Globus pallidus (tissue), 1 donor: ENCODE measurements around the gene TARS3.
A peak's percentile ranks its signal among the peaks of the same experiment; 100 is the strongest.

Experiments used
- DNase-seq: peaks from one replicate; pipeline ENCODE4 v3.0.0-alpha.2; 2015; ENCODE audit warnings: low spot score

Gene TARS3

GRCh38 chr15:101621961-101622360 is 102.3 kb downstream of the TARS3 start:
- no peak for DNase-seq

- no peak for DNase-seq
Observed at GRCh38 chr15:101620671-101621070, 103.6 kb downstream of the TARS3 start.

DNA sequence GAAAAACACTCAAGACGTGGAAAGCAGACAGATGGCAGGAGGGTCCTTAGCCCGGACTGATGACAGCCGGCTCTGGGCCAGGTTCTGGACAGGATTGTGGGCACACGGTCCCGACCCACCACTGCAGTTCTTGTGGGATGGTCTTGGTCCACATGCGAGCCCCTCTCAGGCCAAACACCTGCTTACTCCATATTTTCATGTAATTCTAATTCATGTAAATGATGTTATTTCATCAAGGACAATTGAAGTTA is 104.7 kb downstream of the TARS3 start:
- no peak for DNase-seq

DNA sequence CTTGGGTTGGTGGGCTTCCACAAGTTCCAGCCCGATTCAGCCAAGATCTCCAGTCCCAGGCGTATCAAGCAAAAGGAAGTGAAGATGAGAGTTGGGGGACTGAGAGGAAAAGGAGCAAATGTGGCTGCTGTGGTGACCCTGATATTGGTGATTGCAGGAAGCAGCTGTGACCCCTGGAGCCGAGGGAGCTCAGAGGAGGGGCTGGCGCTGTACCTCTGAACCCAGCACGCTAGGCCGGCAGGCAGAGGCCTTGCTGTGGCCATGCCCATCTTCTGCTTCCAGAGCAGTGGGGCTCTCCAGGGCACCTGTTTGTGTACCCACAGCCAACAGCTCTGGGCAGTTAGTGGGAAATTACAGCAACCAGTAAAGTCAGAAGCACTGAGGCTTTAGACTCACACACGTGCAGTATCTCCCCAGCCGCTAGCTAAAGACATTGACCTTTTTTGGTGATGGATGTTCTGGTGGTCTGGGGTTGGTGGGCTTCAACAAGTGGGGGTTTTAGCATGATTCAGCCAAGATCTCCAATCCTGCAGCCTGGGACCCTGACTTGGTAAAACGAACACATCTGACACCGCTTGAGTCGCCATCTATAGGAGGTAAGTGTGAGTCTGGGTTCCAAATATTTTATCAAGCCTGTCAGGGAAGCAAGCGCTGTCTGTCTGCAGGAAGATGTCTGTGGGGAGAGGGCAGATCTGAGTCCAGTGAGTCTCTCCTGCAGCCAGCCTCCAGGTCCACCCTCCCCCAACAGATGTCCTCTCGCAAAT is 105.2 kb downstream of the TARS3 start:
- DNase-seq: no peak

GRCh38 chr15:101618076-101618475 is 106.2 kb downstream of the TARS3 start:
- no peak for DNase-seq

DNA sequence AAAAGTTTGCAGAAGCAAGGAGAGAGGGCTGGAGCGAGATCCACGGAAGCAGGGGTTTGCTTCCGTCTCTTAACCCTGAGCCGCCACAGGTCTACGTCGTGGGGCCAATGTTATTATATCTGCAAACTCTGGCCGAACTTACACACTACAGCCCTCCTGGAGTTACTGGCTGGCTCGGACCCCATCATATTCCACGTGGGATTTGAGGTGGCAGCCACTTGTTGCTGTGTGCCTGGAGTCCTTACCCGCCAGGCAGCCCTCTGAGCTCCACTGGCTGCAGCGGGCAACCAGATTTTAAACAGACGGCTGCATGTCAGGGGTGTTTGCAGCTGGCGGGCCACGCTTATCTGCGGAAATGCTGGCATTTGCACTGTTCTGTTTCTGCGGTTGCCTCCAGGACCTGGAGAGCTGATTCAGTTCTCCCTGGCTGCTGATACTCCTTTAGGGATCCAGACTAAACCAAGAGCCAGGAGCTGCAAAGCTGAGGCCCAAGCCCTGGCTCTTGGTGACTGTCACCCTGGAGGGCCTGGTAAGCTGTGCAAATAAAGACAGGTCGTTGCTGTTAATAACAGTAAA is 106.8 kb downstream of the TARS3 start:
- DNase-seq: no peak

GRCh38 chr15:101615986-101616848 is 108.1 kb downstream of the TARS3 start:
- peak; percentile 24 for DNase-seq

DNA sequence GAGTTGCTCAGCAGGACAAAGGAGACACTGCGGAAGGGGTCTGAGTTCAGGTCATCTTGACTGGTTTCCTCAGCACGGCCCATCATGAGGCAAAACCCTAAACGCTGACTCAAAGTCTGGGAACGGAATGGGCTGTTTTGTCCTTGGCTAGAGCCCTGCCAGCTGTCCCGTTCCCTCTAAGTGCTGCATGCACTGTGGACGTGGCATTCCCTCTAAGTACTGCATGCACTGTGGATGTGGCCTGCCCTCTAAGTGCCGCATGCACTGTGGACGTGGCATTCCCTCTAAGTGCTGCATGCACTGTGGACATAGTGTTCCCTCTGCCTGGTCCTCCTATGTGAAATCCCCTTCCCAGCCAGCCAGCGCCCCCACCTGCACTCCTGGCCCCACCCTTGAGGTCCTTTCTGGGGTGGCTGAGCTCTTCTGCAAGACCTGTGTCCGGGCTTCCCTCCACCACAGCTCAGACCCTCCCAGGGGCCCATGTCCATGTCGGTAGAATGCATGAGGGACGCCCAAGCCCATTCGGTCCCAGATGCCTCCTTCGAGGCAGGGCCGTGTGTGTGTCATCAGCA is 108.8 kb downstream of the TARS3 start:
- no peak for DNase-seq

GRCh38 chr15:101614761-101615160 is 109.5 kb downstream of the TARS3 start:
- no peak for DNase-seq

DNA sequence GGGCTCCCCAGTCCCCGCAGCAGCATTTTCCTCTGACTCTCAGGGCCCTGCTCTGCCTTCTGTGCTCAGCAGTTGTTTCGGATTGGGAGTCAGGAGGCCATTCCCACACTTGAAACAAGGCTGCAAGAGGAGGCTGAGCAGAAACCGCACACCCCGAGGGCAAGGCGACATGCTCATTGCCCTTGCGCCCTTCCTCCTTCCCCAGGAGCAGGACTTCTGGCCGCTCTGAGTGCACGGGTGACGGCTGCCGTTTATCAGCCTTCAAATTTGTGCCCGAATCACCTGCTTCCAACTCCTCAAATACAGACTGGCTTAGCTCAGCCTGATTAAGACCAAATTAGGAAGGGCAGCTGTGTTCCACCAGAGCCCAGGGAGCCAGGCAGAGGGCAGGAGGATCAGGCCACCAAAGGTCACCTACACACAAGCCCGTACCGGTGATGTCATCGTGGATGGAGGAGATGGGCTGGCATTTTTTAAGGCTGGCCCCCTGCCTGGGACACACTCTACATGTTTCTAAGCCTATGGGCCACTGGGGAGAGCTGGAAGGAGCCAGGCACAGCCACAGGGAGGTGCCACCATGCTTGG is 110.2 kb downstream of the TARS3 start:
- no peak for DNase-seq

GRCh38 chr15:101613130-101614000 is 110.9 kb downstream of the TARS3 start:
- peak; percentile 24 for DNase-seq

DNA sequence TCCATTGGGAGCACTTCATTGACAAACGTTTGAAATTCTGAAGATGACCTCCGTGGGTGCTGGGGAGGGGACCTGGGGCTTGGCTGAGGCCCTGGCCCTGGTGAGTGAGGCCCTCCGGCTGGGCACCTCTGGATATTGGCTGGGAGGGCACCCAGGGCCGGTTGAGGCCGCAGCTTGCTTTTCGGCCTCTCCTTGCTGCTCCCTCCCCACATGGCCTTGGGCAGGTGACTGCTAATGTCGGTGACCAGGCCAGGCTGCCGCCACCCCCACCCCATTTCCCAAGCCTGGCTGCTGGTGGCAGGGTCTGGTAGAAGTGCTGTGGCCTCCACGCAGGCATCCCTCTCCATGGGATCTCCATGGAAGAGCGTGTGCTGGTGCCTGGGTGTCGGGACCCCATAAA is 111.6 kb downstream of the TARS3 start:
- DNase-seq: no peak

DNA sequence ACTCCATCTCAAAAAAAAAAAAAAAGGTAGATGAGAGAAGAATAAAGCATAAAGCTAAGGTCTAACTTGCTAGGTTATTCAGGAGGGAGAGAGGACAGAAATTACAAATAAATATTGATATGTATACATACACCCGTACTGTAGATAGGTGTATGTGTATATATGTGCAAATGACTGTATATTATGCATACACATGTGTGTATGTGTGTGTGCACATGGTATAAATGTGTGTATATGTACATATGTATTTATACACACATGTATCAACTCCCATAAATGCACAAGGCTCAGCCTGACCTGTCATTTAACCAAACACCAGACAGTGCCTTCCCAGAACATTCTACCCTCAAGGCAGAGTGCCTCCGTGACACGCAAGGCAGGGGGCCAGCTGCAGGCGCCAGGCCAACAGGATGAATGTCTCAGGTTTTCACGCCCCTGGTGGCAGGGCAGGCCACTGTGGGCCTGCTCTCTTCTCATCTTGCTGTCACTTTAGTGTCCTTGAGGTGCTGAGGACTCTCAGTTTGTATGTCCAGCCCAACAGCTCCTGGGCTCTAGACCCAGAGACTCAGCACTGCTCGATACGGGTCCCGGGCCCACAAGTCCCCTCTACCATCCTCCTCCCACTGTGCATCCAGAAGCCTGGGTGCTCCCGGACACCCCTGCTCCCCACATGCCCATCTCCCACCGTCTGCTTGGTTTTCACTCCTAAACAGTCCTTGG is 112.5 kb downstream of the TARS3 start:
- no peak for DNase-seq

- no peak for DNase-seq
Observed at GRCh38 chr15:101611007-101611406, 113.3 kb downstream of the TARS3 start.

DNA sequence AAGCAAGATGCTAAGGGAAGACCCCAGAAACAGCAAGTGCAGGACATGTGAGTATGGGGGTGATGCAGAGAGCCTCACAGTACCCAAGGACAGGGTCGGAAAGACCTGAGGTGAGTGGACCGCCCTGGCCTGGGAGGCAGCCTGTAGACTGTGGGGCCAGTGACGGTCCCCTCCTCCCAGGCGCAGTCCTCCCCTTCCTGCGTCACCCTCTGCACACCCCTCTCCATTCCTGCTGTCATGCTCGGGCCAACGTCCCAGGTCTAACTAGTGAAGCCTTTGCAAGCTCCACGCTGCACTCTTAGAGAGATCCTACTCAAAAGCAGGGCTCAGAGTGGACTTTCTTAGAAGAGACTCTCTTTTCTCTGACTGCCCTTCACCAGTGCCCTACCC is 113.7 kb downstream of the TARS3 start:
- DNase-seq: no peak

GRCh38 chr15:101609742-101610610 is 114.3 kb downstream of the TARS3 start:
- DNase-seq: no peak

DNA sequence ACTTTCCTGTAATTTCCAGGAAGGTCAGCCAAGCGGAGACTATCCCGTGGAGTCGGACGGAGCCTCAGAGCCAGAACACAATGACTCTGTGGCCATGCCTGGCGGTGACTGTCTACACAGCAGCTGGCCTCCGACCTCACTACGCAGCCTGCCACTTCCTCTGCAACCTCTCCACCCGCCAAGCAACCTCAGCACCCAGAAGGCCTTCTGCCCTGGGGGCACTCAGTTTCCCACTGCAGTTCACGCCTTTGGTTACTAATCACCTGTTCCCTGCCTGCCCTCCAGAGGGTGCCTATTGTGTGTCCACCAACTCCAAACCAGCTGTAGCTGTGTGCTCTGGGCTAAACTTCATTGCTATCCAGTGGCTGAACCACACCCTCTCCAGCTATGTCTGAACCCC is 116.1 kb downstream of the TARS3 start:
- DNase-seq: no peak

- no peak for DNase-seq
Observed at GRCh38 chr15:101607108-101607507, 117.2 kb downstream of the TARS3 start.

- DNase-seq: no peak
Observed at GRCh38 chr15:101604124-101604874, 120.0 kb downstream of the TARS3 start.
